Right lung (tissue), 10 donors: ENCODE results near the gene OR2B3. TPM values are rescaled to one million over a fixed set of nuclear protein-coding genes. Genes with fewer than 3 reads are reported as not detected.
"Not testable (repeated sequence)": the region's sequence is repeated elsewhere in the genome, so short reads cannot be mapped to it uniquely, and the experiment has no call there.

Experiments used
- DNase-seq, 2 donors: peaks; one replicate each; pipeline ENCODE4 v3.0.0-alpha.2; 2013
- long read RNA-seq, 8 donors: transcript quantifications; one replicate each; lab custom pipeline, GENCODE V29; 2026
- polyA plus RNA-seq, 5 donors: library from polyadenylated mRNA; unstranded; fragments of 120-200 nt; gene quantifications; one replicate each; pipeline versions ENCODE4 v1.2.1 to v1.2.3, GENCODE V29; 2013; ENCODE audit warnings: inconsistent platforms in 1 of 5, low replicate concordance in 1 of 5; ENCODE audit not compliant: insufficient read length in 5 of 5, insufficient read depth in 1 of 5

OR2B3 gene, protein sequence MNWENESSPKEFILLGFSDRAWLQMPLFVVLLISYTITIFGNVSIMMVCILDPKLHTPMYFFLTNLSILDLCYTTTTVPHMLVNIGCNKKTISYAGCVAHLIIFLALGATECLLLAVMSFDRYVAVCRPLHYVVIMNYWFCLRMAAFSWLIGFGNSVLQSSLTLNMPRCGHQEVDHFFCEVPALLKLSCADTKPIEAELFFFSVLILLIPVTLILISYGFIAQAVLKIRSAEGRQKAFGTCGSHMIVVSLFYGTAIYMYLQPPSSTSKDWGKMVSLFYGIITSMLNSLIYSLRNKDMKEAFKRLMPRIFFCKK
- polyA plus RNA-seq, result not detected
- long read RNA-seq, donor 1, result 0 reads
- long read RNA-seq, donor 2, result 0 reads
- long read RNA-seq, donor 3, result 0 reads
- long read RNA-seq, donor 4, result 0 reads
- long read RNA-seq, donor 5, result 0 reads
- long read RNA-seq, donor 6, result 0 reads
- long read RNA-seq, donor 7, result 0 reads
- long read RNA-seq, donor 8, result 0 reads

DNA sequence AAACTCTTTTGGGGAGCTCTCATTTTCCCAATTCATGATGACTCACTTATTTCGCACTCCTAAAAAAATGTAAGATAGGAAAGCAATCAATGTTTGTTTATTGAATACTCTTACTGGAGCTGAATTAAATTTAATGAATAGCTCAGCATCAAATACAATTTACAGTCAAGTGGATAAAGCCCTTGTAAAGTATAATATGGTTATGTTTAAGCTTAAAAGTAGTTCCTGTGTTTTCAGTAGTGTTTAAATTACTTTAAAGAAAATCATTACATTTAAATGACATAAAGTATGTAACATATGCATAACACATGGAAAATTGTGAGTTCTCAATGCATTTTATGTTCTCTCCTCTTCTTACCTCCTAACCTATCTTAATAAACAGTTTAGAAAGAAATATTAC is at the start of gene OR2B3:
OR2B3 (minus strand) TSS at position 101 of the 400 bp plus-strand sequence; CDS start at position 36, 65 bp downstream.
- no peak for DNase-seq

DNA sequence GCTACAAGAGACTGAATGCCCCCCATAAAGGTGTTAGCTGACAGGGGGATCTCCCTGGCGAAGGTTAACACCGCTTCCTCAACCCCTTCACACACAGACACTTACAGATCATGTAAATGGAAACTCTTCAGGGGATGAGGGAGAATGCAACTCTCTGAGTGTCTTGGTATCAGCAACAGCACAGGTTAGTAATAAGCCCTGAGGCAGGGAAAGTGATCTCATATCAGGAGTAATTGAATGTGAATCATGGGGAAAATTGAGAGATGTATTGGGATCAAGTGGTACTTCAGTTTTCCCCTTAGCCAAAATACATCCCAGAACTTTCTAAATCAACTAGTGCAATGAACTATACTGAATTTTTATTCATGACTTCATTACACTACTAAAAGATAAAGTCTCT is 44.6 kb upstream of the OR2B3 start:
- no peak for DNase-seq

DNA sequence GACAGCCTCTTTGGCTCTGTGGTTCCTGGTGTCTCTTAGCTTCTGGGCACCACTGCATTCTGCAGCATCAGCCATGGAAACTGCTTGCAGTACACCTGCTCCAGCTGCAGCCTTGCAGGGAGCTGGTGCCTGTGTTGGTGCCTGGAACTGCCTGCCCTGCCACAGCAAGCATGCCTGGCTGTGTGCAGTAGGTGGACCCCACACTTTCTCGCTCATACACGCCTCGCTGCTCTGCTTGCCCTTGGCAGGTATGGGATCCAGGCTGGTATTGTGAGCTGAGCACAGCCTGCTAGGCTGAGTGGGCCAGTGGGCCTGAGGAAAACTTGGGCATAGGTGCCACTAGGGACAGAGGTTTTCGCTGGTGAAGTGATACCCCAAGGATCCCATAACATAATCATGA is 43.5 kb upstream of the OR2B3 start:
- DNase-seq, result no peak

DNA sequence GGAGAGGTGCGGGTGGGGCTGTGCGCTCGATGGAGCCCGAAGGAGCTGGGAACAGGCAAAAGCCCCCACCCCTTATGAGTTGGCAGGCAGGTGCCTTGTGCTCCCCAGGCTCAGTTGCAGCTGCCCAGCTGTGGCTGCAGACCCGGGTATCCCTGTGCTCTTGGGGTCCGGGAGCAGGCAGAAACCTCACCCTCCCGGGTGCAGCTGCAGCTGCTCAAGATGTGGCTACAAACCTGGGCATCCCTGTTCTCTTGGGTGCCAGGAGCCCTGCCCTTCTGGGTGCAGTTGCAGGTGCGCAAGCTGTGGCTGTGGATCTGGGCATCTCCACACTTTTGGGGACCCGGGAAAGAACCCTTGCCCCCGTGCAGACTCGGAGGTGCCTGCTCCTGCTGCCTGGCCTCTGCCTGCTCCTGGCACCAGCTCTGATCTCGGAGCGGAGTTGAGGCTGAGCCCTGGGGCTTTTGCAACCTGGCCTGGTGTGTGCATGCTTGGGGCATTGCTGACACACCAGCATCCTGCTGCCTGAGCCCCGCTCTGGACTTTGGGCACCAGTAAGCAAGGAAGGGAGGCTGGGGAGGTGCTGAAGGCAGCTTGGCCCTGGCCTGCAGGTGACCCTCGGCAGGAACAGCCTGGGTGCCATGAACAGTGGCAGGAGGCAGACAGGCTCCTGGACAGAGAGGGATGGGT is 42.4 kb upstream of the OR2B3 start:
- no peak for DNase-seq

DNA sequence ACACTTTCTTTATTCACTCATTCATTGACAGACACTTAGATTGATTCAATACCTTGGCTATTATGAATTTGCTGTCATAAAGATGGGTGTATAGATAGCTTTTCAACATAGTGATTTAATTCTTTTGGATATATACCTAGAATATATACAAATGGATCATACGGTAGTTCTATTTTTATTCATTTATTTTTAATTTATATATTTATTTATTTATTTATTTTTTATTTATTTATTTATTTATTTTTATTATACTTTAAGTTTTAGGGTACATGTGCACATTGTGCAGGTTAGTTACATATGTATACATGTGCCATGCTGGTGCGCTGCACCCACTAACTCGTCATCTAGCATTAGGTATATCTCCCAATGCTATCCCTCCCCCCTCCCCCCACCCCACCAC is 27.9 kb upstream of the OR2B3 start:
- DNase-seq, result not testable (repeated sequence)

DNA sequence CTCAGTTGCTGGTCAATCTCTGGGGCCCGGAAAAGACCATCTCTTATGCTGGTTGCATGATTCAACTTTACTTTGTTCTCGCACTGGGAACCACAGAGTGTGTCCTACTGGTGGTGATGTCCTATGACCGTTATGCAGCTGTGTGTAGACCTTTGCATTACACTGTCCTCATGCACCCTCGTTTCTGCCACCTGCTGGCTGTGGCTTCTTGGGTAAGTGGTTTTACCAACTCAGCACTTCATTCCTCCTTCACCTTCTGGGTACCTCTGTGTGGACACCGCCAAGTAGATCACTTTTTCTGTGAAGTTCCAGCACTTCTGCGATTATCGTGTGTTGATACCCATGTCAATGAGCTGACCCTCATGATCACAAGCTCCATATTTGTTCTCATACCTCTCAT is 25.0 kb upstream of the OR2B3 start:
- no peak for DNase-seq

DNA sequence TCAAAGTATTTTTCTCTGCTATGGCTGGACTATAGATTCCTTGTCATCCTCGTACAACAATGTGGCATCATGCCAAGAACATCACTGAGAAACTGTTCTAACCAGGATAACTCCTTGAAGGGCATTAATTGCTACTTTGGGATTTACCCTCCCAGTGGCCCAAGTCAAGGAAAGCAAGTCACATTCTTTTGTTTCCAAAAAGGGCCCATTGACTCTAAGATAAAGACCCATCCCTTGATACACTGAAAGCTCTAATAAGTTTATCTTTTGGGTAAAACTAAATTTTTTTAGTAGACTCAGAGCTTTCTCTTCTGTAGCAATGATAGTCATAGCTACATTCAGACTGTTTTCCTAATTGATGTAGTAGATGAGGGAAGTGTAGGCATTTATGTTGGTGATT is 20.6 kb upstream of the OR2B3 start, which contains the start of gene OR2J3:
OR2J3 (plus strand) TSS at position 301 of the 400 bp plus-strand sequence. CDS start 3,833 bp downstream, outside the sequence.
- DNase-seq, result no peak

DNA sequence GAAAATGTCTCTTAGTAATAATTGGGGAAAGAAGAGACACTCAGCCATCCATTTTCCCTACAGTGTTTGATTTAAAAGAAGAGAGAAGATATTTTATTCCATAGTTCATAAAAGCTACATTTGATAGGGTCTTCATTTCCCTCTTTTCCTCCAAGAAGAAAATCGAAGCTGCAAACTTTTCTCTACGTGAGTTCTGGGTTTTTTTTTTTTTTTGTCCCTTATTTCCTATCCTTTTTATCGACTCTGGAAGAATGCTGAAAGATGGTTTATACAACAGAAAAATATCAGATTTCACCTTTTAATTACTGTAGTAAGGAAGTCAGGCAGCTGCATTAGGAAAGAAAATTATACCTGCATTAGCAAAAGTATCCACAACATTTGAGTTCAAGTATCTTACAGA is 12.1 kb upstream of the OR2B3 start, which contains the start of gene OR2J1:
OR2J1 (plus strand) TSS at position 301 of the 400 bp plus-strand sequence. CDS start 1,453 bp downstream, outside the sequence.
- DNase-seq, result no peak

DNA sequence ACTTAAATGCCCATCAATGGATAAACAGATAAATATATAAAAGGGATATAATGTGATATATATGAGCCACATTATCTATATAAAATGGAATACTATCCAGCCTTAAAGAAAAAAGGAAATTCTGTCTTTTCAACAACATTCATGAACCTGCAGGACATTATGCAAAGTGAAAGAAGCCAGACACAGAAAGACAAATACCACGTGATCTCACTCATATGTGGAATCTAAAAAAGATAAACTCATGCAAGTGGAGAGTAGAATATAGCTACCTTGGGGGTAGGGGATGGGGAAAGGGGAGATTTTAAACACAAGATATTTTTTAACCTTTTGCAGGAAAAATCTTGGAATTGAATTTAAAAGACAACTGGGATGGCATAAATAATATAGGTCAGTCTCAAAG is 10.7 kb upstream of the OR2B3 start:
- DNase-seq, result no peak

DNA sequence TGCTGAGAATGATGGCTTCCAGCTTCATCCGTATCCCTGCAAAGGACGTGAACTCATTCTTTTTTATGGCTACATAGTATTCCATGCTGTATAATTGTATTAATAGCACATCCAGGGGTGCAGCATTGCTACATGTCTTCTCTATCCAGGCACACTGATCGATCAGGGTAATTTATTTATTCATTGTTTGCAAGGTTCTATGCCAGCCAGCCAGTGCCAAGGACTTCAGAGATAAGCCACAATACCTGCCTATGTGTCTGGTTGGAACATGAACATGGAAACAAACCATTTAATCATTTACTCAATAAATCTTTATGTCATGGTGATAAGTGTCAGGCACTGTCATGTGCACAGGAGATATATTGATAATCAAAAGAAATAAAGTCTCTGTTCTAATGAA is 5.8 kb upstream of the OR2B3 start:
- no peak for DNase-seq

DNA sequence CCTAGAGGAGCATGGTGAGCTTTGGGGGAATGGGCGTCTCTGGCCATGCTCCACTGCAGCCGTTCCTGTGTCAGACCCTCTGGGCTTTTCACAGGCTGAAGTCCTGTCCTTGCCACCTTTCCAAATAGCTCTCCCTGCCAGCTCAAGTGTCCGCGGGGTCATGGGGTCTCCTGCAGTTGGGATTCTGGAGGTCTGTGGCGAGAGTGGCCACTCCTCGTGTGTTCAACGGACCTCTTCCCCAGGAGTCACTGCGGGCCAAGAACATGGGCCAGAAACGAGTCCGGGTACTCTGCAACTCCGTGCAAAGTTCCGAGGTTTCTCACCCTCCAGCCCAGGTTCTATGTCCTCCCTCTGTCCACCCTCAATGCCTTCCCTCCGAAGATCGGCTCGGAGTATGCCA is 4.7 kb downstream of the OR2B3 start:
- DNase-seq, result no peak

DNA sequence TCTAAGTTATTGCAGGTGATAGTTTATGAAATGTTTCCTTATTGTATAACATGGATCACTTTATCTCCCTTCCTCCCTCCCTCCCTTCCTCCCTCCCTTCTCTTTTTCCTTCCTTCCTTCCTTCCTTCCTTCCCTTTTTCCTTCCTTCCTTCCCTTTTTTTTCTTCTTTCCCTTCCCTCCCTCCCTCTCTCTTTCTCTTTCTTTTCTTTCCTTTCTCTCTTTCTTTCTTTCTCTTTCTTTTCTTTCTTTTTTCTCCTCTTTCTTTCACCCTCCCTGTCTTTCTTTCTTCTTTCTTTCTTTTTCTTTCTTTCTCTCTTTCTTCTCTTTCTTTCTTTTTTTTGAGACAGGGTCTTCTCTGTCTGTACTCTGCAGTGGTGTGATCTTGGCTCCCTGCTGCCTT is 5.8 kb downstream of the OR2B3 start:
- DNase-seq, result no peak

DNA sequence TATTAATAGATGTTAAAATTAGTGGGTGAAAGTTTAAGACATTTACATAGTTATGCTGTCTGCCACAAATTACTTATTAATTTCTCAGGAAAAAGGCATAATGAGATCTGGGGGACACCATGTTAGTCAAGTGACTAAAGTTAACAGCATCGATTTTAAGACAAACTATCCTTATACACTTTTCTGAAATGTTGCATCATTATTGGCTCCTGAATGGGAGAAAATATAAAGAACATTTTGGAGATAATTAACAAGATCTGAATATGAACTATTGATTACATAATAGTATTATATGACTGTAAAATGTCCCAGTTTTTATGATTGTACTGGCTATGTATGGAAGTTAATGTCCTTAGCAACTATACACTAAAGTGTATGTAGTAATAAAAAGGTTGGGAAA is 7.9 kb downstream of the OR2B3 start:
- DNase-seq, result no peak

DNA sequence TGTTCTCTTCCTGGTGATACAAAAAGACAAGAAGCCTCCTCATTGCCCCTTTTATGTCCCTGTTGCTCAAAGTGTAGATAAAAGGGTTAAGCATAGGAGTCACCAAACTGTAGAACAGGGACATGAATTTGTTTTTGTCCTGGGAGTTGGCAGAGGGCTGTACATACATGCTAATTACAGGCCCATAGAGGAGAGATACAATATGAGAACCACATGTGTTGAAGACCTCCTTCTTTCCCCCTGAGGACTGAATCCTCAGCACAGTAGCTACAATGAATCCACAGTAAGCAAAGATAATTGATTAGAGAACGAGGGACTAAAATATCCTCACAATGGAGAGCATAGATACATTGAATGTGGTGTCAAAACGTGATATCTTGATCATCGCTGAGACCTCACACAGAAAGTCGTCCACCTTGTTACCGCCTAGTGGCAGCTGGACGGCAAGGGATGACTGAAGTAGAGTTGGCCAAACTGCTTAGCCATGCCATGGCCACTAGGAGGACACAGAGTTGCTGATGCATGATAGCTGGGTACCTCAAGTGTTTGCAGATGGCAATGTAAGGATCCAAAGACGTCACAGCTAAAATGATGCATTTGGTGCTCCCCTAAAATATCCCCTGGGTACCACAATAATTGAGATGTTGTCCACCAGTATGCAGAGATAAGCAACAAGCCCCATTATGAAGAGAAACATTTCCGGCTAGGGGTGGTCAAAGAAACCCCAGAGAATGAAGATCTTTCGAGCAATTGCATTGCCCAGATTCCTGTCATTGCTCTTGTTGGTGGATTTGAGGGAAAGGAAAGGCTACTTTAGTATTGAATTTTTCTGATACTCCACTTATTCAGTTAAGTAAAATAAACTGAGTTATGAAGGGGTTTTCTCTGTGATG is 15.0 kb downstream of the OR2B3 start:
- DNase-seq, result no peak

DNA sequence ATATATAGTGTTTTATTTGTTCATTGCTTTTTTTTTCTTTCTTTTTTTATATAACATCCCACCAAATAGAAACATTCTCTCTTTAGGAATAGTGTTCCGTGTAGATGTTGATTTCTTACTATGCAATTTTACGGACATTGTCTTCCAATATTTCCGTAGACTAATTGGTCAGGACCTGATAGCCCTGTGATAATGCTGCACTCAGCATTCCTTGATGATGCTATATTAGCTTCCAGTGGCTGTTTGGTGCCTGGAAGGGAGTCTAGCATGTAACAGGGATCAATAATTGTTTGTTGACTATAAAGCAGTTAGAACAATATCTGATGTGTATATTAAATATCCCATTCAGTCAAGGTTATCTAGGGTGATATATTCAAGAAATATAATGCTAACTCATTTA is 35.4 kb downstream of the OR2B3 start:
- no peak for DNase-seq

DNA sequence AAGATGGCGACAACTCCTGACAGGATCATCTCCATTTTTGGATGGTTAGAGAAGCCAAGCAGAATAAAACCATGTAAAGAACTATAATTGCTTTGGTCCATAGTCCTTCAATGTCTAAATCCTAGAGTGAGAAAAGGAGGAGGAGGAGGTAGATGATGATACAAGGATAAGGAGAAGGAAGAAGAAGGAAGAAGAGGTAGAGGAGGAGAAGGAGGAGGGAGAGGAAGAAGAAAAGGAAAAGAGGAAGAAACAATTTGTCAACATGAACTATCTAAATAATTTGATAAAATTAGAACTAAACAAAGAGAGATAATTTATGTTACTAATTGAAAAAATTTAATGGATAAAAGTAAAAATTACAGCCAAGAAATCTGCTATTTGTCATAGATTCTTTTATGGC is 42.0 kb downstream of the OR2B3 start, which contains the start of gene OR2W1:
OR2W1 (minus strand) TSS at position 101 of the 400 bp plus-strand sequence; CDS start at position 101, 0 bp downstream.
- DNase-seq, result no peak

Other genes starting within 250 kb of the OR2B3 start
- 100 to 1,000 TPM in 1 of 5 donors, 10 to 100 TPM in 4; 70.0 to 100 (median 90.7) TPM for gene TRIM27, start 163.3 kb downstream of the OR2B3 start, polyA plus RNA-seq
- gene ZNF311, start 82.0 kb downstream of the OR2B3 start, polyA plus RNA-seq, result 1 to 10 TPM; 5.3 to 7.9 (median 7.3) TPM
- gene OR2W1, start 42.1 kb downstream of the OR2B3 start, polyA plus RNA-seq, result not detected
- not detected for gene OR2J1, start 12.2 kb upstream of the OR2B3 start, polyA plus RNA-seq
- gene OR2J3, start 20.7 kb upstream of the OR2B3 start, polyA plus RNA-seq, result not detected
- not detected for gene OR2J2, start 83.6 kb upstream of the OR2B3 start, polyA plus RNA-seq
- gene OR14J1, start 214.4 kb upstream of the OR2B3 start, polyA plus RNA-seq, result under 1 TPM; 0.05 to 0.12 (median 0.07) TPM